Measurements from ENCODE around the gene GAP43. TPM values are rescaled to one million over a fixed set of nuclear protein-coding genes. Genes with fewer than 3 reads are reported as not detected.

GAP43 gene
- total RNA-seq, 6 experiments from 2014 or later: not detected

DNA sequence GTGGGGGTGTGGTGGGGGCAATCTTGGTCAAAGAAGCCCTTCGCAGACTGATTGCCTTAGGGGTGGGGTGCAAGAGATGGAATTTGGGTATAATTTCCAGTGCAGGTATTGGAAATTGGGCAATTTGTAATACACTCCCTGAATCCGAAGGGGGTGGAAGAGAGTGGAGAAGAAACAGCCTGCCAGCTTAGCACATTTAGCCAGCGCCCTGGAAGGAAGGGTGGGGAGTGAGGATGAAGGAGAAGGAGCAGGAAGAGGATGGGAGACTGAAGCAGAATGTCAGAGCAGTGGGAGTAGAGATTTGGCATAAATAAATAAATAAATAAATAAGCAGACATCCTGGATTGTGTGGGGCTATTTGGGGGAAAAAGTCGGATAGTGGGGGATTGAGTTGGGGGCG lies 1.6 kb downstream of the GAP43 start:
- Histone ChIP-seq H3K4me3 (no peak overlapping the region), H3K27ac (no peak overlapping the region), H3K27me3 (peaks cover 0 to 9% of the 10 kb centered on the region in 2 donors), H3K4me1 (peaks cover 0 to 6% (median 0%) of the 10 kb centered on the region in 4 donors), H3K9me3 (no peaks in the 10 kb centered on the region), H3K36me3 (no peaks in the 10 kb centered on the region)
- DNase-seq (no peak), ATAC-seq (no peak)
- 16% methylated on average over 4 of the region's 5 CpGs for WGBS (ENCODE audit: insufficient coverage, low coverage, low lambda C conversion rate, missing lambda C conversion rate)
- intact Hi-C loops (cut with DNase I): no loop called here
- TF ChIP-seq, protein P1, sequence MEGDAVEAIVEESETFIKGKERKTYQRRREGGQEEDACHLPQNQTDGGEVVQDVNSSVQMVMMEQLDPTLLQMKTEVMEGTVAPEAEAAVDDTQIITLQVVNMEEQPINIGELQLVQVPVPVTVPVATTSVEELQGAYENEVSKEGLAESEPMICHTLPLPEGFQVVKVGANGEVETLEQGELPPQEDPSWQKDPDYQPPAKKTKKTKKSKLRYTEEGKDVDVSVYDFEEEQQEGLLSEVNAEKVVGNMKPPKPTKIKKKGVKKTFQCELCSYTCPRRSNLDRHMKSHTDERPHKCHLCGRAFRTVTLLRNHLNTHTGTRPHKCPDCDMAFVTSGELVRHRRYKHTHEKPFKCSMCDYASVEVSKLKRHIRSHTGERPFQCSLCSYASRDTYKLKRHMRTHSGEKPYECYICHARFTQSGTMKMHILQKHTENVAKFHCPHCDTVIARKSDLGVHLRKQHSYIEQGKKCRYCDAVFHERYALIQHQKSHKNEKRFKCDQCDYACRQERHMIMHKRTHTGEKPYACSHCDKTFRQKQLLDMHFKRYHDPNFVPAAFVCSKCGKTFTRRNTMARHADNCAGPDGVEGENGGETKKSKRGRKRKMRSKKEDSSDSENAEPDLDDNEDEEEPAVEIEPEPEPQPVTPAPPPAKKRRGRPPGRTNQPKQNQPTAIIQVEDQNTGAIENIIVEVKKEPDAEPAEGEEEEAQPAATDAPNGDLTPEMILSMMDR (IDR thresholded peaks at IDR 0.05): no peak
- no peak for TF ChIP-seq POLR2A (IDR thresholded peaks at IDR 0.05)

DNA sequence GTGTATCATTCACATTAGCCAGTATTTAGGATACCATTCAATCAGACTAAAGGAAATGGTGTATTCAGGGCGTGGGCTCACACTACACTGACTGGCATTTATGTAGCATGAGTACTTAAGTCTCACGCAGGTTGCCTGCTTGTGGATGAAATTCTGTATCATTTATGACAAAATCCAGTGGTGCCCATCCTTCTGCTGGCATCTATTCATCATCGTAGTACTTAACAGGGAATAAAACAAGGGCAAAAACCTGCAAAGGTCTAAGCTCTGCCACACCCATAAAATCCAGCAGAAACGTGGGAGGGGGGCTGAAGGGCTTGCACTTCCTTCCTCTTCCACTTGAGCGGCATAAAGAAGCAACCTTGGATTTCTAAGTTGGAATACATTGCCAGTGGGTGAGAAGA lies 2.7 kb downstream of the GAP43 start:
- 27% methylated on average over 5 of the region's 5 CpGs for WGBS (ENCODE audit: insufficient coverage, low coverage, low lambda C conversion rate, missing lambda C conversion rate)
- no peak for TF ChIP-seq POLR2A (IDR thresholded peaks at IDR 0.05)
- TF ChIP-seq, protein P1 (IDR thresholded peaks at IDR 0.05): no peak
- no peak for ATAC-seq

DNA sequence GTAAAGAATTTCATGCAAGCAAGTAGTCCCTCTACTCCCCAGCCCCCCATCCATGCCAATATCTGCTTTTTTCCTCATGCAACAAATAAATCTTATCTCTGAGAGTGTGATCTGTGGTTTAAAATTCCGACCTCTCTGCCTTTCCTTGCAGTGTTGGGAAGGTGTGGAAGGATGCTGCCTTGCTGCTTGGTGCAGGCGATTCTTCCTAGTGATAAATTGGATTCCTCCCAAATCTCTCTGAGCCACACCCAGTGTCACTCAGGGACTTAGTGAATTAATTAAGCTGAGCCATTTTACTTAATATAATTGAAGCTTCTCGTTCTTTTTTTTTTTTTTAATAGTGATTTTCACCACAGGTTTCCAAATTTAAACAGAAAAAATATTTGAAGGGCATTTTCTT lies 3.4 kb downstream of the GAP43 start:
- ATAC-seq: no peak
- no peaks in the 10 kb centered on the region for H3K9me3 ChIP-seq
- H3K4me1 ChIP-seq: peaks cover 0 to 6% (median 0%) of the 10 kb centered on the region in 4 donors
- TF ChIP-seq, protein P1 (IDR thresholded peaks at IDR 0.05): no peak
- TF ChIP-seq POLR2A (IDR thresholded peaks at IDR 0.05): no peak
- no peak overlapping the region for H3K27ac ChIP-seq
- intact Hi-C loops (cut with DNase I): no loop called here
- no peak overlapping the region for H3K4me3 ChIP-seq
- DNase-seq: no peak
- H3K27me3 ChIP-seq: peaks cover 0 to 9% of the 10 kb centered on the region in 2 donors
- H3K36me3 ChIP-seq: no peaks in the 10 kb centered on the region
- 4% methylated on average over 3 of the region's 3 CpGs for WGBS (ENCODE audit: insufficient coverage, low coverage, low lambda C conversion rate, missing lambda C conversion rate)

More for the DNA sequence above, 2.7 kb downstream of the GAP43 start:
- H3K36me3 ChIP-seq: no peaks in the 10 kb centered on the region
- no peak overlapping the region for H3K4me3 ChIP-seq
- H3K9me3 ChIP-seq: no peaks in the 10 kb centered on the region
- DNase-seq: no peak
- no peak overlapping the region for H3K27ac ChIP-seq
- peaks cover 0 to 9% of the 10 kb centered on the region in 2 donors for H3K27me3 ChIP-seq
- intact Hi-C loops (cut with DNase I): no loop called here
- H3K4me1 ChIP-seq: peaks cover 0 to 6% (median 0%) of the 10 kb centered on the region in 4 donors

DNA sequence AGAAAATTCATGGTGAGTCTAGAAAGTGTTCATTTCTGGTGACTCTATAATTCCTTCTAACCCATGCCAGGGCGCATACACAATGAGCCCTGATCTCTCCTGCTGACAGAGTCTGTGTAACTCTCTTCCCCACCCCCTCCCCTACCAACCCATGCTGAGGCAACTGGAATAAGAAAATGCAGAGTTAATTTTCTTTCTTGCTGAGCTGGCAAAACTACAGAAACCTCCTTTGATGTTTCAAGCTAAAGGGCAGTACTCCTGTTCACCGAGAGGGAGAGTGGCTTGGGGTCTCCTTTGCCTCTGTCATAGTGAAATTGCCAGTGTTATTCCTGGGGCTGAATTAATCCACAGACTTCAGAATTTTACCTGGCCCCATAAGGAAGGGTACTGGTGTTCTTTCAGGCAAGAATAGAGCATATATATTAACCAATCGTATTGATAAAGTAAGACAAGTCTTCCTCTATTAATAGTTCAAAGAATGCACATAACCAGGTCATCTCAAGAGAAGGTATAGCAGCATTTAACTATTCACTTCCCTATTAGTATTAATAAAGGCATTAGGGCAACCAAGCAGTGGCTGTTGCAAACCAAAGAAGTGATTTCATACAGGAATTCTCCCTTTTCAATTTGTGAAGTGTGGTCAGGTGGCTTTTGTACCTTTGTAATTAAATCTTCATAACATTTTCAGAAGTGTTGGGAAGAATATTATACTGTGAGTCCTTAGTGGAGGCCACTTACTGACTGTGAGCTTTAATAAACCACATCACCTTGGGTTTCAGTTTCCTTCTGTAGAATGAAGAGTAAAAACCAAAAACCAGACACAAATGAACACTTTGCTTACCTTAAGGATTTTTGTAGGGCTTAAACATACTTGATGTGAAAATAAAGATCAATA lies 4.1 kb downstream of the GAP43 start:
- H3K27me3 ChIP-seq: peaks cover 0 to 9% of the 10 kb centered on the region in 2 donors
- DNase-seq: no peak
- intact Hi-C loops (cut with DNase I): no loop called here

More for the DNA sequence above, 4.1 kb downstream of the GAP43 start:
- Histone ChIP-seq H3K9me3 (no peaks in the 10 kb centered on the region), H3K36me3 (no peaks in the 10 kb centered on the region), H3K4me1 (peaks cover 0 to 6% (median 0%) of the 10 kb centered on the region in 4 donors), H3K4me3 (no peak overlapping the region), H3K27ac (no peak overlapping the region)
- TF ChIP-seq POLR2A (IDR thresholded peaks at IDR 0.05): no peak
- TF ChIP-seq, protein P1 (IDR thresholded peaks at IDR 0.05): no peak
- ATAC-seq: no peak
- WGBS (ENCODE audit: insufficient coverage, low coverage, low lambda C conversion rate, missing lambda C conversion rate): 42% methylated on average over 3 of the region's 3 CpGs
